ENCODE results near the gene SLC43A2. TPM values are rescaled to one million over a fixed set of nuclear protein-coding genes. Genes with fewer than 3 reads are reported as not detected.

Gene SLC43A2
- total RNA-seq, 1 experiment from 2014 or later: 0.06 TPM

- CTCF ChIA-PET: no interaction called here
- POLR2A ChIA-PET (ENCODE audit: low non-redundant PET): interaction anchor here (0.6 kb wide), 1 partner anchor 7 kb away, joined by 11 read pairs; no protein-coding TSS in a partner anchor
- no peak for TF ChIP-seq EZH2 (IDR thresholded peaks at IDR 0.05; ENCODE audit: borderline replicate concordance, low read depth, low read length, poor library complexity, severe bottlenecking)
- no peak for TF ChIP-seq CTCF (conservative IDR thresholded peaks at IDR 0.05; ENCODE audit: low read depth, low read length)
Measured at GRCh38 chr17:1634841-1635650, 6.4 kb upstream of the SLC43A2 start.

DNA sequence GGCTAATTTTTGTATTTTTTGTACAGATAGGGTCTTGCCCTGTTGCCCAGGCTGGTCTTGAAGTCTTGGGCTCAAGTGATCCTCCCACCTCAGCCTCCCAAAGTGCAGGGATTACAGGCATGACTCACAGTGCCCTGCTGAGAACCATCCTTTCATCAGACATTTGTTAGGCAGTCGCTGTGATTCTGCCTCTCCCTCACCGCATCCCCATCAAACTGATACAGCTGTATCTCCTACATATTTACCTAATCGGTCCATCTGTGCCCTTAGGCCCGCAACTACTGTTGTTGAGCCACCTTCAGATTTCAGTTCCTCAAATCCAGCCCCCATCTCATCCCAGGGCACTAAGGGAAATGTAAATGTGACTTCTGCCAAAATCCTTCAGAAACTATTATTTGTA, 2.0 kb upstream of the SLC43A2 start:
- peak; percentile 62 for DNase-seq (ENCODE audit: low spot score)
- TF ChIP-seq CTCF (conservative IDR thresholded peaks at IDR 0.05; ENCODE audit: low read depth, low read length) (no peak), EZH2 (IDR thresholded peaks at IDR 0.05; ENCODE audit: borderline replicate concordance, low read depth, low read length, poor library complexity, severe bottlenecking) (no peak)
- H3K4me3 ChIP-seq (ENCODE audit: low read depth, low read length, poor library complexity, severe bottlenecking): no peak overlapping the region
- peaks cover 36% of the 10 kb centered on the region for H3K27me3 ChIP-seq (replicated peaks; ENCODE audit: insufficient read depth, low read depth, low read length, poor library complexity)
- H3K36me3 ChIP-seq (ENCODE audit: insufficient read depth, low read length, poor library complexity, severe bottlenecking): no peaks in the 10 kb centered on the region
- H3K27ac ChIP-seq (ENCODE audit: low read depth, low read length, poor library complexity, severe bottlenecking): no peak overlapping the region
- intact Hi-C loops (cut with micrococcal nuclease; ENCODE audit: unreplicated experiment): no loop called here
- H3K4me1 ChIP-seq (ENCODE audit: insufficient read depth, low read length, poor library complexity, severe bottlenecking): peaks cover 9% of the 10 kb centered on the region
- no TSS peak for BruUV-seq (replicated peaks)
- ChIA-PET POLR2A (ENCODE audit: low non-redundant PET) (no interaction called here), CTCF (interaction anchor here (0.5 kb wide), 1 partner anchor 57 kb away, joined by 4 read pairs; no protein-coding TSS in a partner anchor)
- H3K9me3 ChIP-seq (ENCODE audit: low read depth, low read length, poor library complexity, severe bottlenecking): no peaks in the 10 kb centered on the region

More at GRCh38 chr17:1634841-1635650, 6.4 kb upstream of the SLC43A2 start:
- H3K4me1 ChIP-seq (ENCODE audit: insufficient read depth, low read length, poor library complexity, severe bottlenecking): no peaks in the 10 kb centered on the region
- H3K27ac ChIP-seq (ENCODE audit: low read depth, low read length, poor library complexity, severe bottlenecking): no peak overlapping the region
- H3K9me3 ChIP-seq (ENCODE audit: low read depth, low read length, poor library complexity, severe bottlenecking): no peaks in the 10 kb centered on the region
- no peak for DNase-seq (ENCODE audit: low spot score)
- intact Hi-C loops (cut with micrococcal nuclease; ENCODE audit: unreplicated experiment): no loop called here
- H3K27me3 ChIP-seq (replicated peaks; ENCODE audit: insufficient read depth, low read depth, low read length, poor library complexity): peaks cover 7% of the 10 kb centered on the region
- H3K36me3 ChIP-seq (ENCODE audit: insufficient read depth, low read length, poor library complexity, severe bottlenecking): no peaks in the 10 kb centered on the region
- BruUV-seq (replicated peaks): no TSS peak
- no peak overlapping the region for H3K4me3 ChIP-seq (ENCODE audit: low read depth, low read length, poor library complexity, severe bottlenecking)

DNA sequence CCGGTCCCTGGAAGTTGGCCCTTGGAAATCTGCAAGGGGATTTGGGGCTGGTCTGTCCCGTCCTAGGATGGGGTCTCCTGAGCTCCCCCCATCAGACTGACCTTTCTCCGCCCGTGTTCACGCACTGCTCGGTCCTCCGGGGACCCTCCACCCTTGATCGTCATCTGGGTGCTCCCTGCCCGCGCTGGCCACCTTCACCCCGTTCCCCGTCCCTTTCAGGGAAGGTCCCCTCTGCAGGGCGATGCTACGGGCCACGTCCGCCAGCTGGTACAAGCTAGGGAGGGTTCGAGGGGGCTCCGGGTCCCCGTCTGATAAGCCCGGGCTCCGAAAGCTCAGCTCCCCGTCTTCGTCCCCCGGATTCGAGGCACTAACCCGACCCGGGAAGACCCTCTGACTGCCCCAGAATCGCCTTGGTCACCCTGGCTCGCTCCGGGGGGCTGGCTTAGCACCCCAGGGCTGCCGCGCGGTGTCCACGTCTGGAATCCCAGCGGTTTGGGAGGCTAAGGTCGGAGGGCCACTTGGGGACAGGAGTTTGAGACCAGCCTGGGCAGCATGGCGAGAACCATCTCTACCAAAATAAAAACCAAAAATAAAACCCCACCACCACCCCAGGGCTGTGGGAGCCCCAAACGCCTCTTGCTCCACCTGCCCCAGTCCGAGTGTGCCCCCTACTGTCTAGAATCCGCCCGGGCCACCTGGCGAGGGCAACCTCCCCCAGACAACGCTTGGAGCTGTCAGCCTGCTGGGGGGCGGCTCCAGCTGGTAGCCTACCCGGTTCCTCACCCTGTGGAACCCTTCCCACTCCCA, 1.1 kb upstream of the SLC43A2 start:
- DNase-seq (ENCODE audit: low spot score): peak; percentile 45

More for the DNA sequence above, 1.1 kb upstream of the SLC43A2 start:
- ChIA-PET CTCF (interaction anchor here (0.5 kb wide), 1 partner anchor 56 kb away, joined by 4 read pairs; no protein-coding TSS in a partner anchor), POLR2A (ENCODE audit: low non-redundant PET) (no interaction called here)
- TF ChIP-seq EZH2 (IDR thresholded peaks at IDR 0.05; ENCODE audit: borderline replicate concordance, low read depth, low read length, poor library complexity, severe bottlenecking) (no peak), CTCF (conservative IDR thresholded peaks at IDR 0.05; ENCODE audit: low read depth, low read length) (peak; percentile 57)
- Histone ChIP-seq H3K9me3 (ENCODE audit: low read depth, low read length, poor library complexity, severe bottlenecking) (no peaks in the 10 kb centered on the region), H3K27me3 (replicated peaks; ENCODE audit: insufficient read depth, low read depth, low read length, poor library complexity) (peaks cover 40% of the 10 kb centered on the region), H3K4me1 (ENCODE audit: insufficient read depth, low read length, poor library complexity, severe bottlenecking) (peaks cover 9% of the 10 kb centered on the region), H3K36me3 (ENCODE audit: insufficient read depth, low read length, poor library complexity, severe bottlenecking) (no peaks in the 10 kb centered on the region), H3K4me3 (ENCODE audit: low read depth, low read length, poor library complexity, severe bottlenecking) (peak overlapping the region; percentile 54), H3K27ac (ENCODE audit: low read depth, low read length, poor library complexity, severe bottlenecking) (no peak overlapping the region)
- intact Hi-C loops (cut with micrococcal nuclease; ENCODE audit: unreplicated experiment): no loop called here
- BruUV-seq (replicated peaks): no TSS peak

All from A673 (cell line).